ENCODE results near the gene IL37. TPM values are rescaled to one million over a fixed set of nuclear protein-coding genes. Genes with fewer than 3 reads are reported as not detected.

Gene IL37
- polyA plus RNA-seq, 2 of the 4 experiments (the other 2 are of a cell fraction), result not detected

- H3K9me3 ChIP-seq, result no peaks in the 10 kb centered on the region
- no peaks in the 10 kb centered on the region for H3K4me1 ChIP-seq
- H3K4me3 ChIP-seq, result no peak overlapping the region
- H3K4me2 ChIP-seq, result no peak overlapping the region
- DNase-seq (ENCODE audit: low read depth in 1 of 2, low spot score in 1 of 2) (peak; percentile 40 to 41), ATAC-seq (peak; percentile 64 to 86; a peak in 4 of 6 replicates), FAIRE-seq (no peak)
- ChIA-PET POLR2A (no interaction called here), CTCF (interaction anchor here (0.6 to 3.0 kb wide), 27 partner anchors 9 to 158 kb away, joined by 3 to 31 read pairs (median 4); partner anchors contain the start of gene IL37)
- TF ChIP-seq, protein P1, sequence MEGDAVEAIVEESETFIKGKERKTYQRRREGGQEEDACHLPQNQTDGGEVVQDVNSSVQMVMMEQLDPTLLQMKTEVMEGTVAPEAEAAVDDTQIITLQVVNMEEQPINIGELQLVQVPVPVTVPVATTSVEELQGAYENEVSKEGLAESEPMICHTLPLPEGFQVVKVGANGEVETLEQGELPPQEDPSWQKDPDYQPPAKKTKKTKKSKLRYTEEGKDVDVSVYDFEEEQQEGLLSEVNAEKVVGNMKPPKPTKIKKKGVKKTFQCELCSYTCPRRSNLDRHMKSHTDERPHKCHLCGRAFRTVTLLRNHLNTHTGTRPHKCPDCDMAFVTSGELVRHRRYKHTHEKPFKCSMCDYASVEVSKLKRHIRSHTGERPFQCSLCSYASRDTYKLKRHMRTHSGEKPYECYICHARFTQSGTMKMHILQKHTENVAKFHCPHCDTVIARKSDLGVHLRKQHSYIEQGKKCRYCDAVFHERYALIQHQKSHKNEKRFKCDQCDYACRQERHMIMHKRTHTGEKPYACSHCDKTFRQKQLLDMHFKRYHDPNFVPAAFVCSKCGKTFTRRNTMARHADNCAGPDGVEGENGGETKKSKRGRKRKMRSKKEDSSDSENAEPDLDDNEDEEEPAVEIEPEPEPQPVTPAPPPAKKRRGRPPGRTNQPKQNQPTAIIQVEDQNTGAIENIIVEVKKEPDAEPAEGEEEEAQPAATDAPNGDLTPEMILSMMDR (IDR thresholded peaks at IDR 0.05), result peak; percentile 61
- TF ChIP-seq TP53 (CRISPR knock-in tag; IDR thresholded peaks at IDR 0.05) (no peak), RAD21 (conservative IDR thresholded peaks at IDR 0.05 in 1 of 2, IDR thresholded peaks at IDR 0.05 in 1 of 2) (peak; percentile 69 to 78), SMC3 (IDR thresholded peaks at IDR 0.05) (peak; percentile 63)
- no peak overlapping the region for H3K27ac ChIP-seq
- 43% methylated on average over 6 of the region's 6 CpGs for WGBS (ENCODE audit: missing lambda C conversion rate)
Measured at GRCh38 chr2:112884869-112885505, 26.0 kb upstream of the IL37 start.

DNA sequence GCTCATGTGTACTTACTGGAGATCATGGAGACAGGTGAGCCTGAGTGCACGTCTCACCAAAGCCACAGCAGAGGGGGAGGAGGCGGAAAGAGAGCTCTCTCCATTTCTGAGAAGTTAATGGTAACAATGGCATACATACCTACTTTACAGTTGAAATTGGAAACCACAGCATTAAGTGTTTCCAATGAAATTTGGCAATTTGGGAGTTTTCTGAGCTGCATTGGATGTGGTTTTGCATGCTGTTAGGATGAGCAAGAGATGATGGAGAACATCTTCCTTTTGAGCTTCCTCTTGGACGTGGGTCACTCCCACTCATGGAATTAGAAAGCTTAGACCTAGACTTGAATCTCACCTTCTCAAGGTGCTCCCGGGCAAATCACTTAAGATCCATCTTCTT lies 25.5 kb upstream of the IL37 start:
- H3K9me3 ChIP-seq, result no peaks in the 10 kb centered on the region
- no peak for DNase-seq (ENCODE audit: low read depth in 1 of 2, low spot score in 1 of 2)
- no peak overlapping the region for H3K27ac ChIP-seq
- 49% methylated on average over 4 of the region's 4 CpGs for WGBS (ENCODE audit: missing lambda C conversion rate)
- no peak overlapping the region for H3K4me2 ChIP-seq
- ChIA-PET POLR2A (no interaction called here), CTCF (interaction anchor here (0.6 to 3.0 kb wide), 28 partner anchors 9 to 159 kb away, joined by 3 to 31 read pairs (median 4); partner anchors contain the start of gene IL37)
- TF ChIP-seq KDM5A (IDR thresholded peaks at IDR 0.05), result no peak
- TF ChIP-seq NPAS2 (CRISPR knock-in tag; IDR thresholded peaks at IDR 0.05; ENCODE audit: borderline replicate concordance), result no peak
- no peak for TF ChIP-seq EP300 (IDR thresholded peaks at IDR 0.05)
- TF ChIP-seq JUN (IDR thresholded peaks at IDR 0.05), result no peak
- TF ChIP-seq CHD4 (IDR thresholded peaks at IDR 0.05; ENCODE audit: borderline replicate concordance), result no peak
- no peak for TF ChIP-seq RAD21 (conservative IDR thresholded peaks at IDR 0.05 in 1 of 2, IDR thresholded peaks at IDR 0.05 in 1 of 2)
- no peak for TF ChIP-seq JUNB (IDR thresholded peaks at IDR 0.05)
- TF ChIP-seq SMC3 (IDR thresholded peaks at IDR 0.05), result no peak
- no peak overlapping the region for H3K4me3 ChIP-seq
- no peaks in the 10 kb centered on the region for H3K4me1 ChIP-seq
- FAIRE-seq, result no peak
- no peak for ATAC-seq

DNA sequence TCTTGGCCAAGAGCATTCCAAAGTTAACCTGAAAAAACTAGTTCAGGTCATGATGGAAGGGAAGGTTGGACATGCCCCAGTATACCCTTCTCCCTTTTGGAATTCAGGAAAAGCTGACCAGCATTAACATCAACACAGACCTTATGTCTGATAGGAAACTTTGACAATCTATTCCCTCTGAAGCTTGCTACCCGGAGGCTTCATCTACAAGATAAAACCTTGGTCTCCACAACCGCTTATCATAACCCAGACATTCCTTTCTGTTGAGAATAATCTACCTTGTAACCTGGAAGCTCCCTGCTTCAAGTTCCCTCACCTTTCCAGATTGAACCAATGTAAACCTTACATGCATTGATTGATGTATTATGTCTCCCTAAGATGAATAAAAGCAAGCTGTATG lies 24.7 kb upstream of the IL37 start:
- ChIA-PET CTCF (interaction anchor here (0.7 to 3.0 kb wide), 7 partner anchors 20 to 145 kb away, joined by 3 to 31 read pairs (median 8); no protein-coding TSS in a partner anchor), POLR2A (no interaction called here)
- ATAC-seq (no peak), DNase-seq (ENCODE audit: low read depth in 1 of 2, low spot score in 1 of 2) (no peak), FAIRE-seq (no peak)
- no peaks in the 10 kb centered on the region for H3K9me3 ChIP-seq
- H3K4me2 ChIP-seq, result no peak overlapping the region
- H3K27ac ChIP-seq, result no peak overlapping the region
- TF ChIP-seq MAZ (IDR thresholded peaks at IDR 0.05; ENCODE audit: borderline replicate concordance, low read depth, low read length) (no peak), FOSL2 (IDR thresholded peaks at IDR 0.05) (no peak), FOSL2 (CRISPR knock-in tag; IDR thresholded peaks at IDR 0.05) (no peak), CHD4 (IDR thresholded peaks at IDR 0.05; ENCODE audit: borderline replicate concordance) (no peak), HDAC2 (IDR thresholded peaks at IDR 0.05) (no peak), MAFK (IDR thresholded peaks at IDR 0.05; ENCODE audit: partially characterized antibody) (no peak), HOXA7 (CRISPR knock-in tag; IDR thresholded peaks at IDR 0.05) (no peak)
- H3K4me1 ChIP-seq, result no peaks in the 10 kb centered on the region
- H3K4me3 ChIP-seq, result no peak overlapping the region
- WGBS (ENCODE audit: missing lambda C conversion rate), result 74% methylated on average over 2 of the region's 2 CpGs

GRCh38 chr2:112887964-112888749 lies 22.8 kb upstream of the IL37 start:
- FAIRE-seq (no peak), ATAC-seq (no peak), DNase-seq (ENCODE audit: low read depth in 1 of 2, low spot score in 1 of 2) (no peak)
- Histone ChIP-seq H3K9me3 (no peaks in the 10 kb centered on the region), H3K4me2 (no peak overlapping the region), H3K27ac (no peak overlapping the region), H3K4me1 (no peaks in the 10 kb centered on the region), H3K4me3 (no peak overlapping the region)
- POLR2A ChIA-PET, result no interaction called here
- CTCF ChIA-PET, result no interaction called here
- TF ChIP-seq KDM5A (IDR thresholded peaks at IDR 0.05) (no peak), NPAS2 (CRISPR knock-in tag; IDR thresholded peaks at IDR 0.05; ENCODE audit: borderline replicate concordance) (no peak), RFX5 (IDR thresholded peaks at IDR 0.05) (no peak), NFE2L2 (conservative IDR thresholded peaks at IDR 0.05; ENCODE audit: low read length) (no peak), SREBF2 (IDR thresholded peaks at IDR 0.05) (no peak), NR3C1 (IDR thresholded peaks at IDR 0.05) (no peak), EHF (CRISPR knock-in tag; IDR thresholded peaks at IDR 0.05) (no peak), POLR2A (IDR thresholded peaks at IDR 0.05; ENCODE audit: low read length) (no peak), SMC3 (IDR thresholded peaks at IDR 0.05) (no peak), HDAC2 (IDR thresholded peaks at IDR 0.05) (no peak)
- TF ChIP-seq, protein P2, sequence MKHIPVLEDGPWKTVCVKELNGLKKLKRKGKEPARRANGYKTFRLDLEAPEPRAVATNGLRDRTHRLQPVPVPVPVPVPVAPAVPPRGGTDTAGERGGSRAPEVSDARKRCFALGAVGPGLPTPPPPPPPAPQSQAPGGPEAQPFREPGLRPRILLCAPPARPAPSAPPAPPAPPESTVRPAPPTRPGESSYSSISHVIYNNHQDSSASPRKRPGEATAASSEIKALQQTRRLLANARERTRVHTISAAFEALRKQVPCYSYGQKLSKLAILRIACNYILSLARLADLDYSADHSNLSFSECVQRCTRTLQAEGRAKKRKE (CRISPR knock-in tag; IDR thresholded peaks at IDR 0.05; ENCODE audit: low read depth), result no peak
- 94% methylated on average over 2 of the region's 2 CpGs for WGBS (ENCODE audit: missing lambda C conversion rate)
